HepG2 (cell line): Measurements from ENCODE around the gene CD93. TPM values are rescaled to one million over a fixed set of nuclear protein-coding genes. Genes with fewer than 3 reads are reported as not detected.

ENCODE experiments used
- ATAC-seq: fragments of 200-7000 bp; cut with Tn5 transposase; 3 replicates; pipeline ENCODE4 v1.9.1; 2020; ENCODE audit warnings: mild to moderate bottlenecking, moderate library complexity
- BruUV-seq: library from RNA; stranded (reverse); fragments of 400-500 nt; replicated peaks from 2 replicates; lab custom pipeline; 2021; lab: Mats Ljungman, UMichigan
- CTCF ChIA-PET: fragments of 300-600 bp; formaldehyde crosslinking; extraction: SDS; loops from one replicate; lab custom pipeline; 2021; ENCODE audit warnings: low total read pairs, inconsistent platforms, low intra/inter-chr PET ratio; lab: Yijun Ruan, JAX
- POLR2A ChIA-PET: fragments of 350-600 bp; sonication (Branson Sonifier 250); formaldehyde crosslinking; loops from one replicate; lab custom pipeline; 2020; ENCODE audit warnings: antibody characterized with exemption, inconsistent platforms; lab: Yijun Ruan, JAX
- DNase-seq: peaks from one replicate; pipeline ENCODE4 v3.0.0-alpha.2; 2015; ENCODE audit warnings: low spot score
- FAIRE-seq: peaks from 3 replicates; lab custom pipeline; 2011; peaks lifted over from hg19 to GRCh38; lab: Jason Lieb, UNC
- H2AFZ ChIP-seq: one replicate; pipeline ENCODE4 v1.6.1; 2011; ENCODE audit warnings: low read length, inconsistent platforms
- H3K27ac ChIP-seq: fragments of 300-600 bp; 3 replicates; pipeline ENCODE4 v1.8.0; 2011; ENCODE audit warnings: mixed run types, mild to moderate bottlenecking, mixed read lengths, low read length, inconsistent platforms; ENCODE audit not compliant: insufficient read depth; ENCODE audit errors: extremely low read length
- H3K27me3 ChIP-seq, 2 experiments: fragments of 200-600 bp in 1 of 2; 2 replicates in 1 of 2; 3 replicates in 1 of 2; pipeline versions ENCODE4 v1.6.0 to v1.8.0; 2011; ENCODE audit warnings: low read length in 2 of 2, mild to moderate bottlenecking in 2 of 2, moderate library complexity in 2 of 2, inconsistent platforms in 1 of 2; ENCODE audit not compliant: insufficient read depth in 2 of 2, control insufficient read depth in 1 of 2
- H3K36me3 ChIP-seq, 2 experiments: fragments of 200-600 bp in 1 of 2; replicated peaks in 1 of 2; 2 replicates in 1 of 2; 3 replicates in 1 of 2; pipeline versions ENCODE4 v1.5.1 to v1.8.0; 2011; ENCODE audit warnings: low read length in 2 of 2, inconsistent platforms in 1 of 2; ENCODE audit not compliant: insufficient read depth in 2 of 2, control insufficient read depth in 1 of 2
- H3K4me1 ChIP-seq: 2 replicates; pipeline ENCODE4 v1.5.1; 2012; ENCODE audit warnings: low read length, inconsistent platforms; ENCODE audit not compliant: insufficient read depth
- H3K4me2 ChIP-seq: 2 replicates; pipeline ENCODE4 v1.6.0; 2011; ENCODE audit warnings: low read depth, low read length, inconsistent platforms
- H3K4me3 ChIP-seq, 3 experiments: fragments of 200-600 bp in 1 of 3; sonication (generic), shearing (Covaris generic) in 1 of 3; replicated peaks in 1 of 3; 2 replicates each; pipeline ENCODE4 v1.5.1; 2011 to 2016; ENCODE audit warnings: low read length in 3 of 3, inconsistent platforms in 2 of 3, low read depth in 2 of 3, mild to moderate bottlenecking in 2 of 3, control low read depth in 1 of 3, mixed read lengths in 1 of 3; ENCODE audit not compliant: insufficient read depth in 1 of 3
- H3K79me2 ChIP-seq: one replicate; pipeline ENCODE4 v1.6.1; 2011; ENCODE audit warnings: low read length, inconsistent platforms; ENCODE audit not compliant: insufficient read depth
- H3K9ac ChIP-seq: 2 replicates; pipeline ENCODE4 v1.6.0; 2011; ENCODE audit warnings: mild to moderate bottlenecking, low read depth, low read length, inconsistent platforms; ENCODE audit not compliant: insufficient read depth
- H3K9me3 ChIP-seq: 2 replicates; pipeline ENCODE4 v1.5.1; 2012; ENCODE audit warnings: mild to moderate bottlenecking, low read length
- H4K20me1 ChIP-seq: 2 replicates; pipeline ENCODE4 v1.6.0; 2011; ENCODE audit warnings: inconsistent platforms, mild to moderate bottlenecking, low read length, moderate library complexity; ENCODE audit not compliant: insufficient read depth
- ARHGAP35 ChIP-seq: sonication (generic); formaldehyde crosslinking; IDR thresholded peaks from 2 replicates; pipeline ENCODE4 v1.9.0; 2022; ENCODE audit warnings: mild to moderate bottlenecking, inconsistent platforms, moderate library complexity, missing genetic modification reagents, borderline replicate concordance
- EED ChIP-seq: sonication (generic); formaldehyde crosslinking; IDR thresholded peaks from 2 replicates; pipeline ENCODE4 v1.5.0; 2020; ENCODE audit warnings: mild to moderate bottlenecking, missing genetic modification reagents
- FIP1L1 ChIP-seq: fragments of 200-400 bp; formaldehyde crosslinking; IDR thresholded peaks from 2 replicates; pipeline ENCODE4 v1.6.1; 2018; ENCODE audit warnings: low read depth, mild to moderate bottlenecking, low read length, moderate library complexity, borderline replicate concordance; ENCODE audit not compliant: insufficient read depth
- HOXA3 ChIP-seq: sonication (generic); formaldehyde crosslinking; IDR thresholded peaks from 2 replicates; pipeline ENCODE4 v1.5.0; 2020; ENCODE audit warnings: missing genetic modification reagents
- JUN ChIP-seq: sonication (generic); formaldehyde crosslinking; IDR thresholded peaks from 2 replicates; pipeline ENCODE4 v1.4.0; 2020; ENCODE audit warnings: mild to moderate bottlenecking, missing genetic modification reagents
- RARG ChIP-seq: sonication (generic); formaldehyde crosslinking; IDR thresholded peaks from 2 replicates; pipeline ENCODE4 v1.4.0; 2020; ENCODE audit warnings: low read depth, mild to moderate bottlenecking, missing genetic modification reagents
- SP2 ChIP-seq: sonication (generic); formaldehyde crosslinking; IDR thresholded peaks from 2 replicates; pipeline ENCODE4 v1.5.1; 2020; ENCODE audit warnings: mild to moderate bottlenecking, missing genetic modification reagents
- YEATS4 ChIP-seq: sonication (generic); formaldehyde crosslinking; IDR thresholded peaks from 2 replicates; pipeline ENCODE4 v1.4.0; 2020; ENCODE audit warnings: missing genetic modification reagents, borderline replicate concordance
- ZBTB7B ChIP-seq: sonication (generic); formaldehyde crosslinking; IDR thresholded peaks from 2 replicates; pipeline ENCODE4 v1.4.0; 2020; ENCODE audit warnings: missing genetic modification reagents
- ZNF350 ChIP-seq: sonication (generic); formaldehyde crosslinking; IDR thresholded peaks from 2 replicates; pipeline ENCODE4 v1.4.0; 2020; ENCODE audit warnings: mild to moderate bottlenecking, low read depth, missing genetic modification reagents, borderline replicate concordance
- ZNF451 ChIP-seq: sonication (generic); formaldehyde crosslinking; IDR thresholded peaks from 2 replicates; pipeline ENCODE4 v1.5.0; 2020; ENCODE audit warnings: mild to moderate bottlenecking, missing genetic modification reagents
- ZNF552 ChIP-seq: sonication (generic); formaldehyde crosslinking; IDR thresholded peaks from 2 replicates; pipeline ENCODE4 v1.9.0; 2022; ENCODE audit warnings: missing genetic modification reagents, mild to moderate bottlenecking, borderline replicate concordance
- ZNF644 ChIP-seq: IDR thresholded peaks from 2 replicates; pipeline ENCODE4 v1.6.1; 2016; ENCODE audit warnings: low read depth
- ZSCAN30 ChIP-seq: sonication (generic); formaldehyde crosslinking; IDR thresholded peaks from 2 replicates; pipeline ENCODE4 v1.5.0; 2020; ENCODE audit warnings: mild to moderate bottlenecking, missing genetic modification reagents
- WGBS: methylation state at CpG from one replicate; pipeline ENCODE4 v1.1.6; 2017; ENCODE audit warnings: low lambda C conversion rate; 5-methylcytosine and 5-hydroxymethylcytosine counted together
- in situ Hi-C: cut with HindIII; loops from 2 replicates; pipeline ENCODE4 v1.10.0; 2017; ENCODE audit warnings: low pct_unique_long_range_greater_than_20kb; ENCODE audit not compliant: extremely low pct_ligation_motif_present
- intact Hi-C: fragments of 100-400 bp; cut with micrococcal nuclease; formaldehyde crosslinking; loops from one replicate; pipeline ENCODE4 v1.10.0; 2022; ENCODE audit not compliant: unreplicated experiment
- polyA plus RNA-seq, 8 experiments: library from polyadenylated mRNA; depleted of rRNA in 3 of 8; stranded (reverse) in 7 of 8; unstranded in 1 of 8; fragments of >200 nt; fragmentation: Illumina TruSeq in 4 of 8; extraction: Trizol in 4 of 8; gene quantifications; 2 replicates each; pipeline versions ENCODE4 v1.2.1 to v1.2.3, GENCODE V29; 2011 to 2016; ENCODE audit warnings: low read depth in 4 of 8, missing spikeins in 1 of 8, mixed read lengths in 1 of 8; ENCODE audit not compliant: insufficient read depth in 1 of 8
- total RNA-seq, 5 experiments: library from RNA; depleted of rRNA; stranded (reverse); fragments of >200 nt; fragmentation: Illumina TruSeq; extraction: Trizol; gene quantifications; 2 replicates each; pipeline ENCODE4 v1.2.3, GENCODE V29; 2016; ENCODE audit warnings: low read depth in 1 of 5
- TF ChIP-seq, protein P1 (sequence below): sonication (generic); formaldehyde crosslinking; IDR thresholded peaks from 2 replicates; pipeline ENCODE4 v1.4.0; 2020; ENCODE audit warnings: missing genetic modification reagents, borderline replicate concordance
- TF ChIP-seq, protein P2 (sequence below): sonication (generic); formaldehyde crosslinking; IDR thresholded peaks from 2 replicates; pipeline ENCODE4 v1.5.0; 2020; ENCODE audit warnings: mild to moderate bottlenecking, missing genetic modification reagents, moderate library complexity
- TF ChIP-seq, protein P3 (sequence below): IDR thresholded peaks from 2 replicates; pipeline ENCODE4 v1.6.1; 2016; ENCODE audit warnings: missing compliant biosample characterization, missing genetic modification reagents, borderline replicate concordance
- TF ChIP-seq, protein P4 (sequence below): sonication (generic); formaldehyde crosslinking; IDR thresholded peaks from 2 replicates; pipeline ENCODE4 v1.9.0; 2021; ENCODE audit warnings: missing genetic modification reagents, borderline replicate concordance

Gene CD93
- total and polyA plus RNA-seq, 2 of the 13 experiments (the other 11 are each of a cell fraction or from before 2014, with no cell fraction given) = not detected

DNA sequence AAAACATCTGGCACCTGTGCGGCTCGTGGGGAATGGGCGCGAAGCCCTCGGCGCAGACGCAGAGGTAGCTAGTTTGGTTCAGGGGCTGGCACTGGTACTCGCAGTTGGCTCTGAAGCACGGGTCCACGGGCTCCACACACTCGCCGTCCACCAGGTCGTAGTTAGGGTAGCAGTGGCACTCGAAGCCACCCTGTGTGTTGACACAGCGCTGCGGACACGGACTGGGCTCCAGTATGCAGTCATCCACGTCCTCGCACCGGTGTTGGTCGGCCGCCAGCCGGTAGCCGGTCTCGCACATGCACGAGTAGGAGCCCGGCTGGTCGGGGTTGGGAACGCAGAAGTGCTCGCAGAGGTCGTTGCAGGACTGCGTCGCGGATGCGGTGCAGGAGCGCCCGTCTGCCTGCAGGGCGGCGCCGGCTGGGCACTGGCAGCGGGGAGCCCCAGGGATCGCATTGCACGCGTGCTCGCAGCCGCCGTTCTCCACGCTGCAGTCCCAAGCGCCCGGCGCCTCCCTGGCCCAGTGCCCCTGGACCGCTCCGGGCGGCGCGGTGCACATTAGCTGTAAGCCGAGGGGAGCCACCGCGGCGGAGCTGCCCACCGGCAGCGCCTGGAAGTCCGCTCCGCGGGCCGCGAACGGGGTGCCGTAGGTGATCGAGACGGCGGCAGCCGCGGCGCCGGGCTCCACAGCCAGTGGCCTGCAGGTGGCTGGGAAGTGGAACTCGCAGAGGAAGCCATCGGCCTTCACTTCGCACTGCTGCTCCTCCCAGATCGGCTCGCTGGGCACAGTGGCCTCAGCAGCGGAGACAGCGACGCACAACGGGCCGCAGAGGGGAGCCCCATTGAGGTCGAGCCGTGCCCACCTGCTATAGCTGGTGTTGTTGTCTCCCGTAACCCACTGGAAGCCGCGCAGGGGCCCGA is 37.6 kb downstream of the CD93 start:
- FAIRE-seq = no peak
- in situ Hi-C loops = no loop called here
- Histone ChIP-seq H3K79me2 (no peaks in the 10 kb centered on the region), H2AFZ (no peak overlapping the region), H3K36me3 (no peaks in the 10 kb centered on the region), H3K27ac (no peak overlapping the region), H3K4me1 (no peaks in the 10 kb centered on the region), H4K20me1 (no peaks in the 10 kb centered on the region), H3K4me3 (no peak overlapping the region), H3K27me3 (peaks cover 3 to 31% of the 10 kb centered on the region in 2 experiments; a peak in 4 of 5 replicates), H3K4me2 (no peak overlapping the region), H3K9me3 (no peaks in the 10 kb centered on the region), H3K9ac (no peak overlapping the region)
- 70% methylated on average over 52 of the region's 92 CpGs for WGBS
- CTCF ChIA-PET = no interaction called here
- BruUV-seq = no TSS peak
- DNase-seq = no peak
- ATAC-seq = peak; percentile 25
- POLR2A ChIA-PET = no interaction called here
- intact Hi-C loops = no loop called here
- TF ChIP-seq SP2 (CRISPR knock-in tag) = no peak
- TF ChIP-seq FIP1L1 = no peak
- TF ChIP-seq, protein P1, sequence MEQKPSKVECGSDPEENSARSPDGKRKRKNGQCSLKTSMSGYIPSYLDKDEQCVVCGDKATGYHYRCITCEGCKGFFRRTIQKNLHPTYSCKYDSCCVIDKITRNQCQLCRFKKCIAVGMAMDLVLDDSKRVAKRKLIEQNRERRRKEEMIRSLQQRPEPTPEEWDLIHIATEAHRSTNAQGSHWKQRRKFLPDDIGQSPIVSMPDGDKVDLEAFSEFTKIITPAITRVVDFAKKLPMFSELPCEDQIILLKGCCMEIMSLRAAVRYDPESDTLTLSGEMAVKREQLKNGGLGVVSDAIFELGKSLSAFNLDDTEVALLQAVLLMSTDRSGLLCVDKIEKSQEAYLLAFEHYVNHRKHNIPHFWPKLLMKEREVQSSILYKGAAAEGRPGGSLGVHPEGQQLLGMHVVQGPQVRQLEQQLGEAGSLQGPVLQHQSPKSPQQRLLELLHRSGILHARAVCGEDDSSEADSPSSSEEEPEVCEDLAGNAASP (CRISPR knock-in tag) = no peak
- no peak for TF ChIP-seq ZNF644 (CRISPR knock-in tag)
- no peak for TF ChIP-seq ZSCAN30 (CRISPR knock-in tag)
- TF ChIP-seq EED (CRISPR knock-in tag) = 0 out of 2 replicates have a peak, but pooled peaks have one; percentile 27
- TF ChIP-seq, protein P2, sequence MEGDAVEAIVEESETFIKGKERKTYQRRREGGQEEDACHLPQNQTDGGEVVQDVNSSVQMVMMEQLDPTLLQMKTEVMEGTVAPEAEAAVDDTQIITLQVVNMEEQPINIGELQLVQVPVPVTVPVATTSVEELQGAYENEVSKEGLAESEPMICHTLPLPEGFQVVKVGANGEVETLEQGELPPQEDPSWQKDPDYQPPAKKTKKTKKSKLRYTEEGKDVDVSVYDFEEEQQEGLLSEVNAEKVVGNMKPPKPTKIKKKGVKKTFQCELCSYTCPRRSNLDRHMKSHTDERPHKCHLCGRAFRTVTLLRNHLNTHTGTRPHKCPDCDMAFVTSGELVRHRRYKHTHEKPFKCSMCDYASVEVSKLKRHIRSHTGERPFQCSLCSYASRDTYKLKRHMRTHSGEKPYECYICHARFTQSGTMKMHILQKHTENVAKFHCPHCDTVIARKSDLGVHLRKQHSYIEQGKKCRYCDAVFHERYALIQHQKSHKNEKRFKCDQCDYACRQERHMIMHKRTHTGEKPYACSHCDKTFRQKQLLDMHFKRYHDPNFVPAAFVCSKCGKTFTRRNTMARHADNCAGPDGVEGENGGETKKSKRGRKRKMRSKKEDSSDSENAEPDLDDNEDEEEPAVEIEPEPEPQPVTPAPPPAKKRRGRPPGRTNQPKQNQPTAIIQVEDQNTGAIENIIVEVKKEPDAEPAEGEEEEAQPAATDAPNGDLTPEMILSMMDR = peak; percentile 12; the same call in 1 of the 2 replicates
- no peak for TF ChIP-seq ARHGAP35
- TF ChIP-seq, protein P3, sequence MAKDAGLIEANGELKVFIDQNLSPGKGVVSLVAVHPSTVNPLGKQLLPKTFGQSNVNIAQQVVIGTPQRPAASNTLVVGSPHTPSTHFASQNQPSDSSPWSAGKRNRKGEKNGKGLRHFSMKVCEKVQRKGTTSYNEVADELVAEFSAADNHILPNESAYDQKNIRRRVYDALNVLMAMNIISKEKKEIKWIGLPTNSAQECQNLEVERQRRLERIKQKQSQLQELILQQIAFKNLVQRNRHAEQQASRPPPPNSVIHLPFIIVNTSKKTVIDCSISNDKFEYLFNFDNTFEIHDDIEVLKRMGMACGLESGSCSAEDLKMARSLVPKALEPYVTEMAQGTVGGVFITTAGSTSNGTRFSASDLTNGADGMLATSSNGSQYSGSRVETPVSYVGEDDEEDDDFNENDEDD (CRISPR knock-in tag) = no peak
- no peak for TF ChIP-seq JUN (CRISPR knock-in tag)
- 0 out of 2 replicates have a peak, but pooled peaks have one; percentile 33 for TF ChIP-seq HOXA3 (CRISPR knock-in tag)
- TF ChIP-seq ZNF350 (CRISPR knock-in tag) = no peak
- no peak for TF ChIP-seq ZNF552 (CRISPR knock-in tag)
- TF ChIP-seq ZNF451 (CRISPR knock-in tag) = no peak
- TF ChIP-seq YEATS4 (CRISPR knock-in tag) = no peak
- no peak for TF ChIP-seq ZBTB7B (CRISPR knock-in tag)
- TF ChIP-seq, protein P4, sequence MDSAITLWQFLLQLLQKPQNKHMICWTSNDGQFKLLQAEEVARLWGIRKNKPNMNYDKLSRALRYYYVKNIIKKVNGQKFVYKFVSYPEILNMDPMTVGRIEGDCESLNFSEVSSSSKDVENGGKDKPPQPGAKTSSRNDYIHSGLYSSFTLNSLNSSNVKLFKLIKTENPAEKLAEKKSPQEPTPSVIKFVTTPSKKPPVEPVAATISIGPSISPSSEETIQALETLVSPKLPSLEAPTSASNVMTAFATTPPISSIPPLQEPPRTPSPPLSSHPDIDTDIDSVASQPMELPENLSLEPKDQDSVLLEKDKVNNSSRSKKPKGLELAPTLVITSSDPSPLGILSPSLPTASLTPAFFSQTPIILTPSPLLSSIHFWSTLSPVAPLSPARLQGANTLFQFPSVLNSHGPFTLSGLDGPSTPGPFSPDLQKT (CRISPR knock-in tag) = no peak
- TF ChIP-seq RARG = no peak
